Endothelial cell of umbilical vein (primary cell): Measurements from ENCODE around the gene ANKRD13C. TPM values are rescaled to one million over a fixed set of nuclear protein-coding genes. Genes with fewer than 3 reads are reported as not detected.
A peak's percentile ranks its signal among the peaks of the same experiment; 100 is the strongest.

Experiments used
- BruUV-seq: library from RNA; stranded (reverse); fragments of 400-500 nt; replicated peaks from 2 replicates; lab custom pipeline; 2021; lab: Mats Ljungman, UMichigan
- CTCF ChIA-PET: fragments of 300-600, 350-600 bp; sonication (Branson Sonifier 250); formaldehyde crosslinking; loops from one replicate; lab custom pipeline; 2021; ENCODE audit warnings: antibody characterized with exemption, inconsistent platforms; lab: Charles Lee
- POLR2A ChIA-PET: fragments of 300-600, 350-600 bp; sonication (Branson Sonifier 250); formaldehyde crosslinking; loops from one replicate; lab custom pipeline; 2021; ENCODE audit warnings: antibody characterized with exemption, inconsistent platforms; lab: Charles Lee
- DNase-seq: peaks from one replicate; pipeline ENCODE4 v3.0.0-alpha.2; 2011; ENCODE audit warnings: low read depth, low spot score
- FAIRE-seq: peaks from 2 replicates; lab custom pipeline; 2011; peaks lifted over from hg19 to GRCh38; lab: Jason Lieb, UNC
- H2AFZ ChIP-seq: 2 replicates; pipeline ENCODE4 v1.6.0; 2012; ENCODE audit warnings: low read depth, low read length, control low read depth, inconsistent platforms
- H3K27ac ChIP-seq: 2 replicates; pipeline ENCODE4 v1.5.1; 2011; ENCODE audit warnings: low read depth, mild to moderate bottlenecking, control low read depth, low read length, moderate library complexity; ENCODE audit not compliant: insufficient read depth
- H3K27me3 ChIP-seq, 2 experiments: 2 replicates each; pipeline versions ENCODE4 v1.6.0 to v1.6.1; 2011; ENCODE audit warnings: low read length in 2 of 2, mixed read lengths in 1 of 2; ENCODE audit not compliant: control insufficient read depth in 2 of 2, insufficient read depth in 2 of 2
- H3K36me3 ChIP-seq, 2 experiments: 2 replicates in 1 of 2; 3 replicates in 1 of 2; pipeline ENCODE4 v1.5.1; 2011; ENCODE audit warnings: low read length in 2 of 2, mild to moderate bottlenecking in 1 of 2, moderate library complexity in 1 of 2; ENCODE audit not compliant: control insufficient read depth in 2 of 2, insufficient read depth in 2 of 2; ENCODE audit errors: extremely low read depth in 1 of 2
- H3K4me1 ChIP-seq: 3 replicates; pipeline ENCODE4 v1.5.1; 2011; ENCODE audit warnings: mild to moderate bottlenecking, low read length; ENCODE audit not compliant: control insufficient read depth, insufficient read depth; ENCODE audit errors: extremely low read depth
- H3K4me2 ChIP-seq: 2 replicates; pipeline ENCODE4 v1.6.1; 2011; ENCODE audit warnings: low read length, control low read depth, mixed read lengths; ENCODE audit not compliant: insufficient read depth
- H3K4me3 ChIP-seq, 3 experiments: fragments of 200-600 bp in 1 of 3; sonication (generic), shearing (Covaris generic) in 1 of 3; replicated peaks in 1 of 3; 2 replicates each; pipeline ENCODE4 v1.5.1; 2011 to 2016; ENCODE audit warnings: control low read depth in 3 of 3, low read length in 3 of 3, mild to moderate bottlenecking in 2 of 3, inconsistent platforms in 1 of 3, low read depth in 1 of 3, moderate library complexity in 1 of 3; ENCODE audit not compliant: insufficient read depth in 1 of 3
- H3K79me2 ChIP-seq: 2 replicates; pipeline ENCODE4 v1.6.0; 2012; ENCODE audit warnings: low read length, inconsistent platforms; ENCODE audit not compliant: control insufficient read depth, insufficient read depth
- H3K9ac ChIP-seq: replicated peaks from 2 replicates; pipeline ENCODE3; 2011; ENCODE audit warnings: low read length, control low read depth; ENCODE audit not compliant: insufficient read depth; ENCODE audit errors: extremely low read depth
- H3K9me1 ChIP-seq: replicated peaks from 3 replicates; pipeline ENCODE4 v1.6.0; 2011; ENCODE audit warnings: mild to moderate bottlenecking, low read length; ENCODE audit not compliant: control insufficient read depth, insufficient read depth; ENCODE audit errors: extremely low read depth
- H3K9me3 ChIP-seq: replicated peaks from 2 replicates; pipeline ENCODE4 v1.5.1; 2012; ENCODE audit warnings: low read length, inconsistent platforms; ENCODE audit not compliant: control insufficient read depth, insufficient read depth
- H4K20me1 ChIP-seq: replicated peaks from 2 replicates; pipeline ENCODE3; 2011; ENCODE audit warnings: mild to moderate bottlenecking, low read length; ENCODE audit not compliant: control insufficient read depth, insufficient read depth; ENCODE audit errors: extremely low read depth
- EZH2 ChIP-seq: IDR thresholded peaks from 2 replicates; pipeline ENCODE4 v1.6.1; 2012; ENCODE audit warnings: borderline replicate concordance, low read depth, mild to moderate bottlenecking, moderate library complexity, low read length, inconsistent platforms; ENCODE audit not compliant: severe bottlenecking
- FOS ChIP-seq: IDR thresholded peaks from 2 replicates; pipeline ENCODE4 v1.6.1; 2011; ENCODE audit warnings: mild to moderate bottlenecking, low read length, moderate library complexity, borderline replicate concordance; ENCODE audit not compliant: insufficient read depth
- GATA2 ChIP-seq: IDR thresholded peaks from 2 replicates; pipeline ENCODE4 v1.7.0; 2011; ENCODE audit warnings: low read depth, mild to moderate bottlenecking, moderate library complexity, mixed read lengths, low read length; ENCODE audit not compliant: insufficient read length, insufficient read depth
- JUN ChIP-seq: IDR thresholded peaks from 2 replicates; pipeline ENCODE4 v1.6.1; 2011; ENCODE audit warnings: borderline replicate concordance, low read depth; ENCODE audit not compliant: insufficient read length, insufficient read depth
- MYC ChIP-seq: IDR thresholded peaks from one replicate; pipeline ENCODE4 v1.6.1; 2011; ENCODE audit warnings: mild to moderate bottlenecking, low read depth, low read length
- POLR2A ChIP-seq: IDR thresholded peaks from 2 replicates; pipeline ENCODE4 v1.6.1; 2012; ENCODE audit warnings: low read depth, mild to moderate bottlenecking, control low read depth, low read length
- POLR2AphosphoS5 ChIP-seq: IDR thresholded peaks from 2 replicates; pipeline ENCODE4 v1.6.1; 2012; ENCODE audit warnings: low read depth, mild to moderate bottlenecking, control low read depth, low read length, moderate library complexity; ENCODE audit not compliant: insufficient read depth
- dilution Hi-C: fragments of 300-500 bp; cut with MboI; formaldehyde crosslinking; loops from one replicate; pipeline ENCODE4 v1.15.0; 2019; ENCODE audit warnings: low sequenced_read_pairs; ENCODE audit not compliant: extremely low pct_ligation_motif_present
- intact Hi-C: fragments of 100-400 bp; cut with micrococcal nuclease; formaldehyde crosslinking; loops from one replicate; pipeline ENCODE4 v1.10.0; 2022
- polyA plus RNA-seq, 4 experiments: library from polyadenylated mRNA; depleted of rRNA in 3 of 4; stranded (reverse) in 3 of 4; unstranded in 1 of 4; fragments of >200 nt; gene quantifications; 2 replicates each; pipeline versions ENCODE4 v1.2.1 to v1.2.3, GENCODE V29; 2011 to 2012; ENCODE audit warnings: missing spikeins in 1 of 4
- total RNA-seq: library from RNA; stranded (reverse); gene quantifications from 2 replicates; pipeline ENCODE4 v1.2.3, GENCODE V29; 2021
- TF ChIP-seq, protein P1 (sequence below): IDR thresholded peaks from 2 replicates; pipeline ENCODE4 v1.6.1; 2011; ENCODE audit not compliant: insufficient read depth, insufficient read length
- TF ChIP-seq, protein P2 (sequence below), 2 donors: IDR thresholded peaks; 1 replicate in 1 of 2; 2 replicates in 1 of 2; pipeline ENCODE4 v1.5.1; 2011; ENCODE audit warnings: low read length in 2 of 2, mild to moderate bottlenecking in 2 of 2, moderate library complexity in 2 of 2, control low read depth in 1 of 2, inconsistent platforms in 1 of 2, low read depth in 1 of 2; ENCODE audit not compliant: insufficient read depth in 1 of 2; ENCODE audit errors: extremely low read depth in 1 of 2

The ANKRD13C gene
- total and polyA plus RNA-seq, 2 donors (not counting 3 experiments of a cell fraction or from before 2014, with no cell fraction given) = 4.6 to 17.3 TPM

GRCh38 chr1:70264839-70265238 lies 89.7 kb downstream of the ANKRD13C start:
- no TSS peak for BruUV-seq
- no peak overlapping the region for H3K9ac ChIP-seq

DNA sequence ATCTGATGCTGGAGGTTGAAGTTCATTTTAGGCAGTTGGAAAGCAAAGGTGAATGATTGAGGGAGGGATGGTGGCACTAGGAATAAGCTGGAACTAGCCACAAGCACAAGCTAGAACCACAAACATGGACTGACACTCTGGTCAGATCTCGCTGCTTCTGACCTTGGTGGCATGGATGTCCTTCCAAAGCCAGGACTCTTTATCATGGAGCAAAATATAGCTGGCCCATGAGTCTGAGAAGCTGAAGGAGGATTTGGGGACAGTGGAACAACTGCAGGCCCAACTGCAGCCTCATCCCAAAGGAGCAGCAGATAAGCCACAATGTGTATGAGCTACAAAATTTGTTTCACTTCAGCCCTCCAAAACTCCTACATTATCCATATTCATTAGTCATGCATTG lies 97.9 kb downstream of the ANKRD13C start:
- Histone ChIP-seq H3K27ac (no peak overlapping the region), H3K9ac (no peak overlapping the region), H3K4me1 (no peaks in the 10 kb centered on the region), H3K4me2 (no peak overlapping the region), H3K27me3 (no peaks in the 10 kb centered on the region), H3K9me1 (no peaks in the 10 kb centered on the region), H3K36me3 (peaks cover 0 to 4% of the 10 kb centered on the region in 2 experiments), H2AFZ (no peak overlapping the region), H3K4me3 (no peak overlapping the region), H3K79me2 (no peaks in the 10 kb centered on the region), H4K20me1 (no peaks in the 10 kb centered on the region), H3K9me3 (no peaks in the 10 kb centered on the region)
- dilution Hi-C loops (no loop called here), intact Hi-C loops (no loop called here)
- ChIA-PET POLR2A (no interaction called here), CTCF (no interaction called here)
- BruUV-seq = no TSS peak
- TF ChIP-seq, protein P1, sequence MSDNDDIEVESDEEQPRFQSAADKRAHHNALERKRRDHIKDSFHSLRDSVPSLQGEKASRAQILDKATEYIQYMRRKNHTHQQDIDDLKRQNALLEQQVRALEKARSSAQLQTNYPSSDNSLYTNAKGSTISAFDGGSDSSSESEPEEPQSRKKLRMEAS = no peak
- TF ChIP-seq MYC (no peak), EZH2 (no peak), JUN (no peak), GATA2 (no peak), FOS (no peak), POLR2A (no peak), POLR2AphosphoS5 (no peak)
- TF ChIP-seq, protein P2, sequence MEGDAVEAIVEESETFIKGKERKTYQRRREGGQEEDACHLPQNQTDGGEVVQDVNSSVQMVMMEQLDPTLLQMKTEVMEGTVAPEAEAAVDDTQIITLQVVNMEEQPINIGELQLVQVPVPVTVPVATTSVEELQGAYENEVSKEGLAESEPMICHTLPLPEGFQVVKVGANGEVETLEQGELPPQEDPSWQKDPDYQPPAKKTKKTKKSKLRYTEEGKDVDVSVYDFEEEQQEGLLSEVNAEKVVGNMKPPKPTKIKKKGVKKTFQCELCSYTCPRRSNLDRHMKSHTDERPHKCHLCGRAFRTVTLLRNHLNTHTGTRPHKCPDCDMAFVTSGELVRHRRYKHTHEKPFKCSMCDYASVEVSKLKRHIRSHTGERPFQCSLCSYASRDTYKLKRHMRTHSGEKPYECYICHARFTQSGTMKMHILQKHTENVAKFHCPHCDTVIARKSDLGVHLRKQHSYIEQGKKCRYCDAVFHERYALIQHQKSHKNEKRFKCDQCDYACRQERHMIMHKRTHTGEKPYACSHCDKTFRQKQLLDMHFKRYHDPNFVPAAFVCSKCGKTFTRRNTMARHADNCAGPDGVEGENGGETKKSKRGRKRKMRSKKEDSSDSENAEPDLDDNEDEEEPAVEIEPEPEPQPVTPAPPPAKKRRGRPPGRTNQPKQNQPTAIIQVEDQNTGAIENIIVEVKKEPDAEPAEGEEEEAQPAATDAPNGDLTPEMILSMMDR (IDR thresholded peaks at IDR 0.05; ENCODE audit: extremely low read depth in 1 of 2, insufficient read depth in 1 of 2, low read depth in 1 of 2, low read length in 2 of 2) = no peak
- DNase-seq = no peak
- no peak for FAIRE-seq

More at GRCh38 chr1:70264839-70265238, 89.7 kb downstream of the ANKRD13C start:
- no peak for TF ChIP-seq JUN
- intact Hi-C loops = loop anchor here (5.0 kb wide), 1 partner anchor 147 kb away; the partner anchor contains the start of gene CTH
- no peaks in the 10 kb centered on the region for H3K9me1 ChIP-seq
- peaks cover 10% of the 10 kb centered on the region for H3K4me1 ChIP-seq
- peaks cover 0 to 2% of the 10 kb centered on the region in 2 experiments for H3K36me3 ChIP-seq
- no peaks in the 10 kb centered on the region for H3K9me3 ChIP-seq
- DNase-seq (peak; percentile 23), FAIRE-seq (no peak)
- H3K4me3 ChIP-seq = no peak overlapping the region
- H3K27me3 ChIP-seq = no peaks in the 10 kb centered on the region
- H3K27ac ChIP-seq = no peak overlapping the region
- ChIA-PET CTCF (no interaction called here), POLR2A (no interaction called here)
- H2AFZ ChIP-seq = no peak overlapping the region
- no peaks in the 10 kb centered on the region for H3K79me2 ChIP-seq
- H4K20me1 ChIP-seq = no peaks in the 10 kb centered on the region
- no peak overlapping the region for H3K4me2 ChIP-seq
- dilution Hi-C loops = no loop called here
